K562 (cell line): ENCODE data around the gene TNF. TPM values are rescaled to one million over a fixed set of nuclear protein-coding genes. Genes with fewer than 3 reads are reported as not detected.

Experiments
- AFF4 ChIP-seq: sonication (generic); formaldehyde crosslinking; IDR thresholded peaks from 2 replicates; pipeline ENCODE4 v1.8.0; 2023; ENCODE audit warnings: mild to moderate bottlenecking, missing genetic modification reagents
- BCL6 ChIP-seq: fragments of 250-450 bp; sonication (Bioruptor Pico); IDR thresholded peaks from 2 replicates; pipeline ENCODE4 v1.4.0; 2020
- CBFA2T2 ChIP-seq: fragments of 450-650 bp; conservative IDR thresholded peaks from 2 replicates; pipeline ENCODE4 v1.6.1; 2017; ENCODE audit warnings: mild to moderate bottlenecking
- CREB3L1 ChIP-seq: fragments of 450-650 bp; IDR thresholded peaks from 2 replicates; pipeline ENCODE4 v1.6.1; 2014; ENCODE audit warnings: low read depth, mild to moderate bottlenecking, moderate library complexity, borderline replicate concordance
- DEAF1 ChIP-seq: fragments of 450-650 bp; formaldehyde crosslinking; IDR thresholded peaks from 2 replicates; pipeline ENCODE4 v1.4.0; 2020; ENCODE audit warnings: mild to moderate bottlenecking, moderate library complexity
- DPF2 ChIP-seq: fragments of 450-650 bp; IDR thresholded peaks from 2 replicates; pipeline ENCODE4 v1.6.1; 2016
- ELF2 ChIP-seq: fragments of 250-450 bp; sonication (Bioruptor Pico); IDR thresholded peaks from 2 replicates; pipeline ENCODE4 v1.5.0; 2021; ENCODE audit warnings: mild to moderate bottlenecking
- GTF2F1 ChIP-seq: IDR thresholded peaks from 2 replicates; pipeline ENCODE4 v1.6.1; 2011; ENCODE audit warnings: low read depth, low read length, improper control_type of control experiment
- HNRNPL ChIP-seq: fragments of 200-400 bp; formaldehyde crosslinking; IDR thresholded peaks from 2 replicates; pipeline ENCODE4 v1.6.1; 2017; ENCODE audit warnings: low read depth, mild to moderate bottlenecking, low read length
- KLF16 ChIP-seq: IDR thresholded peaks from 2 replicates; pipeline ENCODE4 v1.6.1; 2016; ENCODE audit warnings: antibody characterized with exemption
- MAFG ChIP-seq: fragments of 450-650 bp; conservative IDR thresholded peaks from 2 replicates; pipeline ENCODE4 v1.6.1; 2016; ENCODE audit warnings: missing genetic modification characterization, missing compliant biosample characterization
- NCOA6 ChIP-seq: fragments of 450-650 bp; IDR thresholded peaks from 2 replicates; pipeline ENCODE4 v1.6.1; 2017; ENCODE audit warnings: mild to moderate bottlenecking
- RBM14 ChIP-seq: fragments of 200-400 bp; formaldehyde crosslinking; IDR thresholded peaks from 2 replicates; pipeline ENCODE4 v1.6.1; 2018; ENCODE audit warnings: low read depth, mild to moderate bottlenecking, low read length, moderate library complexity, borderline replicate concordance; ENCODE audit not compliant: insufficient read depth
- SETDB1 ChIP-seq: IDR thresholded peaks from one replicate; pipeline ENCODE4 v1.6.1; 2012; ENCODE audit warnings: low read length, control low read depth, inconsistent platforms
- ZNF3 ChIP-seq: fragments of 250-450 bp; sonication (Bioruptor Pico); IDR thresholded peaks from 2 replicates; pipeline ENCODE4 v1.5.0; 2021; ENCODE audit warnings: mild to moderate bottlenecking, moderate library complexity
- ZNF780A ChIP-seq: fragments of 250-450 bp; sonication (Bioruptor Pico); IDR thresholded peaks from 2 replicates; pipeline ENCODE4 v1.5.0; 2021; ENCODE audit warnings: mild to moderate bottlenecking
- polyA plus RNA-seq, 8 experiments: library from polyadenylated mRNA; depleted of rRNA in 4 of 8; stranded (reverse) in 5 of 8; unstranded in 3 of 8; fragments of >200 nt; fragmentation: Nextera tagmentation in 2 of 8; fragmentation: Illumina TruSeq in 1 of 8; extraction: Ambion mirVana in 2 of 8; extraction: Trizol in 1 of 8; gene quantifications; 2 replicates each; pipeline versions ENCODE4 v1.2.1 to v1.2.3, GENCODE V29; 2011 to 2014; ENCODE audit warnings: inconsistent platforms in 1 of 8, missing spikeins in 1 of 8
- total RNA-seq, 7 experiments: library from RNA; depleted of rRNA in 6 of 7; stranded (reverse); fragments of >200 nt in 6 of 7; fragmentation: Illumina TruSeq in 2 of 7; extraction: Trizol in 2 of 7; gene quantifications; 2 replicates each; pipeline versions ENCODE4 v1.2.1 to v1.2.3, GENCODE V29; 2011 to 2021; ENCODE audit warnings: low replicate concordance in 1 of 7
- TF ChIP-seq, protein P1 (sequence below): sonication (generic); formaldehyde crosslinking; IDR thresholded peaks from 2 replicates; pipeline ENCODE4 v1.8.0; 2022; ENCODE audit warnings: mild to moderate bottlenecking, low read depth, missing genetic modification reagents
- TF ChIP-seq, protein P2 (sequence below): IDR thresholded peaks from 2 replicates; pipeline ENCODE4 v1.6.1; 2012; ENCODE audit warnings: low read depth, low read length, improper control_type of control experiment, borderline replicate concordance

TNF gene
- total and polyA plus RNA-seq, 9 of the 15 experiments (the other 6 are each of a cell fraction or from before 2014, with no cell fraction given), result 0.08 to 0.40 TPM; not detected in 7

GRCh38 chr6:31541658-31542521, 33.5 kb upstream of the TNF start, which contains the start of gene DDX39B (continued):
- TF ChIP-seq RBM14 (no peak), SETDB1 (no peak), KLF16 (no peak), DEAF1 (CRISPR knock-in tag) (peak; percentile 5; the same call in 1 of the 2 replicates), GTF2F1 (peak; percentile 83; the same call in 1 of the 2 replicates), CREB3L1 (peak; percentile 73), DPF2 (peak; percentile 10), ZNF780A (CRISPR knock-in tag) (no peak), HNRNPL (no peak), ELF2 (CRISPR knock-in tag) (peak; percentile 82; the same call in 1 of the 2 replicates), MAFG (tag) (no peak), ZNF3 (CRISPR knock-in tag) (no peak), AFF4 (CRISPR knock-in tag) (peak; percentile 97; the same call in 1 of the 2 replicates), NCOA6 (no peak; the same call in 1 of the 2 replicates), CBFA2T2 (no peak), BCL6 (CRISPR knock-in tag) (peak; percentile 62; the same call in 1 of the 2 replicates)
- TF ChIP-seq, protein P1, sequence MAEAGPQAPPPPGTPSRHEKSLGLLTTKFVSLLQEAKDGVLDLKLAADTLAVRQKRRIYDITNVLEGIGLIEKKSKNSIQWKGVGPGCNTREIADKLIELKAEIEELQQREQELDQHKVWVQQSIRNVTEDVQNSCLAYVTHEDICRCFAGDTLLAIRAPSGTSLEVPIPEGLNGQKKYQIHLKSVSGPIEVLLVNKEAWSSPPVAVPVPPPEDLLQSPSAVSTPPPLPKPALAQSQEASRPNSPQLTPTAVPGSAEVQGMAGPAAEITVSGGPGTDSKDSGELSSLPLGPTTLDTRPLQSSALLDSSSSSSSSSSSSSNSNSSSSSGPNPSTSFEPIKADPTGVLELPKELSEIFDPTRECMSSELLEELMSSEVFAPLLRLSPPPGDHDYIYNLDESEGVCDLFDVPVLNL (CRISPR knock-in tag), result peak; percentile 78; the same call in 1 of the 2 replicates
- TF ChIP-seq, protein P2, sequence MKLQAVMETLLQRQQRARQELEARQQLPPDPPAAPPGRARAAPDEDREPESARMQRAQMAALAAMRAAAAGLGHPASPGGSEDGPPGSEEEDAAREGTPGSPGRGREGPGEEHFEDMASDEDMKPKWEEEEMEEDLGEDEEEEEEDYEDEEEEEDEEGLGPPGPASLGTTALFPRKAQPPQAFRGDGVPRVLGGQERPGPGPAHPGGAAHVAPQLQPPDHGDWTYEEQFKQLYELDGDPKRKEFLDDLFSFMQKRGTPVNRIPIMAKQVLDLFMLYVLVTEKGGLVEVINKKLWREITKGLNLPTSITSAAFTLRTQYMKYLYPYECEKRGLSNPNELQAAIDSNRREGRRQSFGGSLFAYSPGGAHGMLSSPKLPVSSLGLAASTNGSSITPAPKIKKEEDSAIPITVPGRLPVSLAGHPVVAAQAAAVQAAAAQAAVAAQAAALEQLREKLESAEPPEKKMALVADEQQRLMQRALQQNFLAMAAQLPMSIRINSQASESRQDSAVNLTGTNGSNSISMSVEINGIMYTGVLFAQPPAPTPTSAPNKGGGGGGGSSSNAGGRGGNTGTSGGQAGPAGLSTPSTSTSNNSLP, result no peak
